Activated CD4-positive, CD25-positive, alpha-beta regulatory T cell (primary cell): Measurements from ENCODE around the gene CCDC17.
A peak's percentile ranks its signal among the peaks of the same experiment; 100 is the strongest.
"Not testable (repeated sequence)": the region's sequence is repeated elsewhere in the genome, so short reads cannot be mapped to it uniquely, and the experiment has no call there.

Source experiments
- DNase-seq, 4 experiments: peaks; one replicate each; lab custom pipeline; 2025; lab: John Stamatoyannopoulos, UW

The CCDC17 gene

GRCh38 chr1:45621895-45622523 is 1.8 kb downstream of the CCDC17 start:
- DNase-seq = no peak

- DNase-seq = no peak
Measured at GRCh38 chr1:45621501-45621836, 2.4 kb downstream of the CCDC17 start.

GRCh38 chr1:45620588-45621500 is 3.0 kb downstream of the CCDC17 start:
- DNase-seq = no peak

- no peak for DNase-seq
Measured at GRCh38 chr1:45619149-45619921, 4.5 kb downstream of the CCDC17 start.

- no peak for DNase-seq
Measured at GRCh38 chr1:45617618-45618017, 6.2 kb downstream of the CCDC17 start.

GRCh38 chr1:45615885-45616284 is 8.0 kb downstream of the CCDC17 start:
- DNase-seq = no peak

GRCh38 chr1:45612941-45613579 is 10.8 kb downstream of the CCDC17 start:
- no peak for DNase-seq

- no peak for DNase-seq
Measured at GRCh38 chr1:45610589-45611226, 13.1 kb downstream of the CCDC17 start.

GRCh38 chr1:45608175-45609156 is 15.4 kb downstream of the CCDC17 start:
- no peak for DNase-seq

GRCh38 chr1:45607404-45608074 is 16.3 kb downstream of the CCDC17 start:
- DNase-seq = no peak

- DNase-seq = no peak
Measured at GRCh38 chr1:45604239-45604638, 19.6 kb downstream of the CCDC17 start.

- DNase-seq = not testable (repeated sequence)
Measured at GRCh38 chr1:45596765-45597164, 27.1 kb downstream of the CCDC17 start.

- no peak for DNase-seq
Measured at GRCh38 chr1:45594412-45594811, 29.4 kb downstream of the CCDC17 start.

- no peak for DNase-seq
Measured at GRCh38 chr1:45589861-45590260, 34.0 kb downstream of the CCDC17 start.

- no peak for DNase-seq
Measured at GRCh38 chr1:45586769-45587168, 37.1 kb downstream of the CCDC17 start.

GRCh38 chr1:45585496-45586075 is 38.3 kb downstream of the CCDC17 start:
- no peak for DNase-seq

- no peak for DNase-seq
Measured at GRCh38 chr1:45585110-45585426, 38.8 kb downstream of the CCDC17 start.

GRCh38 chr1:45584351-45585109 is 39.3 kb downstream of the CCDC17 start:
- DNase-seq = peak; percentile 66 to 83 (median 78)
